ENCODE results near the gene ICA1L. TPM values are rescaled to one million over a fixed set of nuclear protein-coding genes. Genes with fewer than 3 reads are reported as not detected.

ICA1L gene
- total RNA-seq, 1 donor, result 4.6 TPM

DNA sequence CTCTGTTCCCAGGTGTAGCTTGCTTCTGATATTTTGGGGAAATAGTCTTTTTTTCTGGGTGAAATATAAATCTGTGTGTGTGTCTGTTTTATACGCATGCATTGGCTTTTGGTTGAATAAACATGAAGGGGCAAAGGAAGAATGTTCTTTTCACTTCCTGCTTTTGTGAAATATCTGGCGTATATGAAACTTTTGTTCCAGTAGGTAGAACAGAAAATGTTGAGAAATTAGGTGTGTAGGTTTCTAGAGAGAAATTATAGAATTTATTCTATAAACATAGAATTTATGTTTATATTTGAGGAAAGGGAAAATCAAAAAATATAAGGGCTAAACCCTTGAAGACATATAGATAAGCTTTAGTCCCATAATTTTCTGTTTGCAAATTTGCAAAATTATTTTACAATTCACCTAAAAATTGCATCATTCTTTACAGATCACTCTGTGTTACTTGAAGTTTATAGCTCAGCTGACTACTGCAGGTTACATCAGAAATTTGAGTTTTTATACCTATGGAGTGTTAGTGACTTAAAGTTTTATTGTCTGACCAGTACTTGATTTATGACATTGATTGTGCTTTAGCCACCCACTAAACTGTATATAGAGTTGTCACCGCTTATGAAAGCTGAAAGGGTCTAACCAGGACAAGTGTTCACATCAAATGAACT, 120.7 kb downstream of the ICA1L start:
- DNase-seq (ENCODE audit: low read depth in 2 of 3, low spot score in 2 of 3), result no peak

DNA sequence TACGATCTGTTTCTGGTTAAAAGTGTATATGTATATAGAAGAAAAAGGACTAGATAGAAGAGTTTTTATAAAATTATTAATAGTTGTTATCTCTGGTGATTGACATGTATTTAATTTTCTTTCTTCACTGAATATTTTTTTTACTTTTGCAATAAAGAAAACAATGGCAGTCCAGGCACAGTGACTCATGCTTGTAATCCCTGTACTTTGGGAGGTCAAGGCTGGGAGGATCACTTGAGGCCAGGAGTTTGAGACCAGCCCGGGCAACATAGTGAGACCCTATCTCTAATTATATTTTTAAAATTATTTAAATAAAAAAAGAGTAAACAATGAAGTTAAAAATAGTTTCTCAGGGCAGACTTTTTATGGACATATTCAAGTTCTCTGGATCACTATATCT, 122.1 kb downstream of the ICA1L start:
- DNase-seq (ENCODE audit: low read depth in 2 of 3, low spot score in 2 of 3), result no peak

DNA sequence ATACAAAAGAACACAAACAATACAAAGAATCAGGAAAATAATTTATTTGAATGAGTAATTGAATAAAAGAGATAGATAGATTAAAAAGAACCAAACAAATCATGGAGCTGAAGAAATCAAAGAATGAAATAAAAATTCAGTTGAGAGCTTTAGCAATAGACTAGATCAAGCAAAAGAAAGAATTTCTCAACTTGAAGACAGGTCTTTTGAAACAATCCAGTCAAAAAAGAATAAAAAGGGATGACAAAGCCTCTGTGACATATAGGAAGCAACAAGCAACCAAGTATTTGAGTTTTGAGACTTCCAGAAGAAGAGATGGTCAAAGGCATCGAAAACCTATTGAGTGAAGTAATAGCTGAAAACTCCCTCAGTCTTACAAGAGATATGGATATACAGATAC, 128.0 kb downstream of the ICA1L start:
- DNase-seq (ENCODE audit: low read depth in 2 of 3, low spot score in 2 of 3), result no peak

- no peak for DNase-seq (ENCODE audit: low read depth in 2 of 3, low spot score in 2 of 3)
Observed at GRCh38 chr2:202736826-202737225, 134.7 kb downstream of the ICA1L start.

GRCh38 chr2:202726070-202726469, 145.5 kb downstream of the ICA1L start:
- DNase-seq (ENCODE audit: low read depth in 2 of 3, low spot score in 2 of 3), result no peak

DNA sequence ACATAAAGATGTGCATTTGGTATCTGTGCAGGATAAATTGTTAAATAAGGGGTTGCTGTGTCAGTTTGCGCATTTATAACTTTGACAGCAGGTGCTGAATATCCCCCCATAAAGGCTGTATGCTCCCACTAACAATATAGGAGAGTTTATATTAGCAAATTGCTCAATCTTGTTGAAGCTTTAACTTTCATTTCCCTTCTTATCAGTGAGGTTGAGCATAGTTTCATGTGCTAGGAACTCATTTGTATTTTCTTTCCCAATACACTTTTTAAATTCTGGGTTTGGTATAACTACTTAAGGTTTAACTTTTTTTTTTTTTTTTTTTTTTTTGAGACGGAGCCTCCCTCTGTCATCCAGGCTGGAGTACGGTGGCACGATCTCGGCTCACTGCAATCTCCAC, 147.8 kb downstream of the ICA1L start:
- DNase-seq (ENCODE audit: low read depth in 2 of 3, low spot score in 2 of 3), result no peak

Other genes starting within 250 kb of the ICA1L start
- 4.3 TPM for gene FAM117B, start 236.8 kb downstream of the ICA1L start, total RNA-seq
- 8.3 TPM for gene WDR12, start 39.9 kb upstream of the ICA1L start, total RNA-seq
- gene CARF, start 40.5 kb upstream of the ICA1L start, total RNA-seq, result 9.2 TPM
- gene NBEAL1, start 143.1 kb upstream of the ICA1L start, total RNA-seq, result 6.7 TPM

Data from hematopoietic multipotent progenitor cell (in vitro differentiated cells).